GM23338 (cell line): ENCODE data around the gene PTPRO.

Experiments used
- EZH2phosphoT487 ChIP-seq: fragments of 200-600 bp; sonication (generic); IDR thresholded peaks from one replicate; pipeline ENCODE4 v1.8.1; 2018; ENCODE audit warnings: antibody characterized with exemption; ENCODE audit not compliant: unreplicated experiment
- POLR2AphosphoS5 ChIP-seq: IDR thresholded peaks from 2 replicates; pipeline ENCODE4 v1.6.1; 2016; ENCODE audit warnings: antibody characterized with exemption, low read depth
- TF ChIP-seq, protein P1 (sequence below), 2 experiments: fragments of 200-600 bp in 1 of 2; sonication (generic) in 1 of 2; conservative IDR thresholded peaks; 2 replicates each; pipeline versions ENCODE4 v1.5.1 to v1.6.1; 2016 to 2017; ENCODE audit warnings: antibody characterized with exemption in 2 of 2, low read depth in 2 of 2, mild to moderate bottlenecking in 2 of 2, moderate library complexity in 1 of 2

DNA sequence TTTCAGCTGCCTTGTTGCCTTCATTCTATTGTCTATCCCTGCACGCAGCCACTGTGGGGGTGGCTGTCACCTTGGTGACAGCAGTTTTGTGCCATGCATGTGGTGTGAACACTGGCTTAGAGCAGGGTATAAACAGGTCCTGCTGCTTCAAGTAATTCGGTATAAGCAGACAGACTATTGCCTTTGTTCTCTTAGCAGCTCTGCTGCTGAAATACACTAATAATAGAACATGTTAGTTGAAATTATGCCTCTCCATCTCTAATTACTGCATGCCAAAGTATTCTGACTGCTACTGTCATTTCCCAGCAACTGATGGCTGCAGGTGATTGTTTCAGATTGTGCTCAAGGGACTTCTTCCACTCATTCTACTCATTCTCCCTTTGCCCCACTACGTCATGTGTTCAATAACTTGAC, 34.6 kb downstream of the PTPRO start:
- TF ChIP-seq, protein P1, sequence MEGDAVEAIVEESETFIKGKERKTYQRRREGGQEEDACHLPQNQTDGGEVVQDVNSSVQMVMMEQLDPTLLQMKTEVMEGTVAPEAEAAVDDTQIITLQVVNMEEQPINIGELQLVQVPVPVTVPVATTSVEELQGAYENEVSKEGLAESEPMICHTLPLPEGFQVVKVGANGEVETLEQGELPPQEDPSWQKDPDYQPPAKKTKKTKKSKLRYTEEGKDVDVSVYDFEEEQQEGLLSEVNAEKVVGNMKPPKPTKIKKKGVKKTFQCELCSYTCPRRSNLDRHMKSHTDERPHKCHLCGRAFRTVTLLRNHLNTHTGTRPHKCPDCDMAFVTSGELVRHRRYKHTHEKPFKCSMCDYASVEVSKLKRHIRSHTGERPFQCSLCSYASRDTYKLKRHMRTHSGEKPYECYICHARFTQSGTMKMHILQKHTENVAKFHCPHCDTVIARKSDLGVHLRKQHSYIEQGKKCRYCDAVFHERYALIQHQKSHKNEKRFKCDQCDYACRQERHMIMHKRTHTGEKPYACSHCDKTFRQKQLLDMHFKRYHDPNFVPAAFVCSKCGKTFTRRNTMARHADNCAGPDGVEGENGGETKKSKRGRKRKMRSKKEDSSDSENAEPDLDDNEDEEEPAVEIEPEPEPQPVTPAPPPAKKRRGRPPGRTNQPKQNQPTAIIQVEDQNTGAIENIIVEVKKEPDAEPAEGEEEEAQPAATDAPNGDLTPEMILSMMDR (conservative IDR thresholded peaks at IDR 0.05; ENCODE audit: low read depth in 2 of 2): no peak
- TF ChIP-seq EZH2phosphoT487 (no peak), POLR2AphosphoS5 (no peak)
